SW 1271 (cell line): ENCODE results near the gene PCDHB9.

Source experiments
- DNase-seq, 2 experiments: peaks; one replicate each; lab custom pipeline; 2025; lab: John Stamatoyannopoulos, UW

Gene PCDHB9

GRCh38 chr5:141236516-141237313 lies 49.8 kb downstream of the PCDHB9 start:
- no peak for DNase-seq
